SK-N-SH treated with all-trans-retinoic acid at 6 μM for 48 hours (cell line): ENCODE results near the gene DIPK1A.

Experiments used
- CSDC2 ChIP-seq: fragments of 250-450 bp; sonication (Bioruptor Pico); IDR thresholded peaks from 2 replicates; pipeline ENCODE4 v1.5.0; 2020; ENCODE audit warnings: mild to moderate bottlenecking, moderate library complexity
- OSR1 ChIP-seq: fragments of 250-450 bp; sonication (Bioruptor Pico); IDR thresholded peaks from 2 replicates; pipeline ENCODE4 v1.8.0; 2022; ENCODE audit warnings: moderate library complexity, mild to moderate bottlenecking, inconsistent platforms
- RARB ChIP-seq: fragments of 250-450 bp; sonication (Bioruptor Pico); IDR thresholded peaks from 2 replicates; pipeline ENCODE4 v1.8.0; 2021; ENCODE audit warnings: mild to moderate bottlenecking, moderate library complexity
- TCF4 ChIP-seq: fragments of 250-450 bp; sonication (Bioruptor Pico); IDR thresholded peaks from 2 replicates; pipeline ENCODE4 v1.8.0; 2021; ENCODE audit warnings: mild to moderate bottlenecking, moderate library complexity, borderline replicate concordance
- TOX ChIP-seq: fragments of 250-450 bp; sonication (Bioruptor Pico); IDR thresholded peaks from 2 replicates; pipeline ENCODE4 v1.8.0; 2021; ENCODE audit warnings: mild to moderate bottlenecking, moderate library complexity, borderline replicate concordance
- ZC3H10 ChIP-seq: fragments of 250-450 bp; sonication (Bioruptor Pico); IDR thresholded peaks from 2 replicates; pipeline ENCODE4 v1.5.1; 2021; ENCODE audit warnings: mild to moderate bottlenecking, moderate library complexity
- ZFP3 ChIP-seq: fragments of 250-450 bp; sonication (Bioruptor Pico); IDR thresholded peaks from 2 replicates; pipeline ENCODE4 v1.5.0; 2020; ENCODE audit warnings: mild to moderate bottlenecking, moderate library complexity
- ZFP30 ChIP-seq: fragments of 450-650 bp; formaldehyde crosslinking; IDR thresholded peaks from 2 replicates; pipeline ENCODE4 v1.5.0; 2022; ENCODE audit warnings: mild to moderate bottlenecking, moderate library complexity
- ZNF565 ChIP-seq: fragments of 450-650 bp; formaldehyde crosslinking; conservative IDR thresholded peaks from 2 replicates; pipeline ENCODE4 v1.5.0; 2020; ENCODE audit warnings: low read depth, mild to moderate bottlenecking, moderate library complexity
- ZNF70 ChIP-seq: fragments of 450-650 bp; formaldehyde crosslinking; IDR thresholded peaks from 2 replicates; pipeline ENCODE4 v1.5.0; 2020; ENCODE audit warnings: mild to moderate bottlenecking, moderate library complexity
- ZNF8 ChIP-seq: fragments of 450-650 bp; formaldehyde crosslinking; IDR thresholded peaks from 2 replicates; pipeline ENCODE4 v1.5.0; 2020; ENCODE audit warnings: mild to moderate bottlenecking, moderate library complexity
- TF ChIP-seq, protein P1 (sequence below): fragments of 250-450 bp; sonication (Bioruptor Pico); IDR thresholded peaks from 2 replicates; pipeline ENCODE4 v1.8.0; 2020; ENCODE audit warnings: mild to moderate bottlenecking, moderate library complexity, borderline replicate concordance
- TF ChIP-seq, protein P2 (sequence below): fragments of 250-450 bp; sonication (Bioruptor Pico); IDR thresholded peaks from 2 replicates; pipeline ENCODE4 v1.5.1; 2020; ENCODE audit warnings: low read depth, mild to moderate bottlenecking, moderate library complexity
- TF ChIP-seq, protein P3 (sequence below): fragments of 250-450 bp; sonication (Bioruptor Pico); IDR thresholded peaks from 2 replicates; pipeline ENCODE4 v1.8.0; 2021; ENCODE audit warnings: low read depth, mild to moderate bottlenecking, moderate library complexity, borderline replicate concordance

DNA sequence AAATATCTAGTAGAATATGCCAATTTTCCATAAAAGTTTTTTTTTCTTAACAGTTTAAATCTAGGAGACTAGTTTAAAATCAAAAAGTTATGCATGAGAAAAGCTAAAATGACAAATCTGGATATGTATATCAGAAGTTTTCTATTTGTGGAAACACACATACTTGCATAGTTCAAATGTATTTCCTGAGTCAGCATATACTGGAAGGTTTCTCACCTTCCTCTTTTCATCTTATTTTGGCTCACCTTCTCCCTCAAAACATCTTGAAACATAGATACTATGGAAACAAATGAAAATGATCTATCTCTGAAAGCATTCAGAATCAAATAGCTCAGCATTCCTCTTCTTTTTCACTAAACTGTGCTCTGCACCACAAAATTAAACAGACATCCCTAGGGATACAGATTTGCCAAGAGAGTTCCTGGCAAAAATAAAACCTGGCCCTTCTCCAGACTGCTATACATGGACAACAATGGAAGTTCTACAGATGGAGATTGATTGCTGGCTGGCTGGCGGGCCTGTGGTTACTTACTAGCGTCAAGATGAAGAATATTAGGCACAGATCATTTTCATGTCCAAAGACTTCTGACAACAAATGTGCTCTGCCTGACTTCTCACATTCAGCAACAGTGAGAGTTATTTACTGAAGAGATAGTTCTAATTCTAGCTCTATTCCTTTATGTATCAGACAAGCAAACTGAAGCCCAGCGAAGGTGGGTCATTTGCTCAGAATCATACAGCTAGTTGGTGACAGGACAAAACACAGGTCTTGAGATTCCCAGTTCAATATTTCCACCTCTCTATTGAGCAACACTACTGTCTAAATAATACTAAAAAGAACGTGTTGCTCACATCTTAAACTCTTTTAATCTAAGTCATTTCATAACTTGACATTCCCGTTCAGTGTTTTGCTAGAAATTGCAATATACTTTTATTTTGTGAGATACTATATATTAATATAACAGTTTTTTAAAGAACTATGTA lies 26.6 kb downstream of the DIPK1A start:
- TF ChIP-seq ZNF565, result no peak
- no peak for TF ChIP-seq ZNF8 (CRISPR knock-in tag)
- TF ChIP-seq ZFP30 (CRISPR knock-in tag), result no peak
- TF ChIP-seq, protein P1, sequence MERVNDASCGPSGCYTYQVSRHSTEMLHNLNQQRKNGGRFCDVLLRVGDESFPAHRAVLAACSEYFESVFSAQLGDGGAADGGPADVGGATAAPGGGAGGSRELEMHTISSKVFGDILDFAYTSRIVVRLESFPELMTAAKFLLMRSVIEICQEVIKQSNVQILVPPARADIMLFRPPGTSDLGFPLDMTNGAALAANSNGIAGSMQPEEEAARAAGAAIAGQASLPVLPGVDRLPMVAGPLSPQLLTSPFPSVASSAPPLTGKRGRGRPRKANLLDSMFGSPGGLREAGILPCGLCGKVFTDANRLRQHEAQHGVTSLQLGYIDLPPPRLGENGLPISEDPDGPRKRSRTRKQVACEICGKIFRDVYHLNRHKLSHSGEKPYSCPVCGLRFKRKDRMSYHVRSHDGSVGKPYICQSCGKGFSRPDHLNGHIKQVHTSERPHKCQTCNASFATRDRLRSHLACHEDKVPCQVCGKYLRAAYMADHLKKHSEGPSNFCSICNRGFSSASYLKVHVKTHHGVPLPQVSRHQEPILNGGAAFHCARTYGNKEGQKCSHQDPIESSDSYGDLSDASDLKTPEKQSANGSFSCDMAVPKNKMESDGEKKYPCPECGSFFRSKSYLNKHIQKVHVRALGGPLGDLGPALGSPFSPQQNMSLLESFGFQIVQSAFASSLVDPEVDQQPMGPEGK (CRISPR knock-in tag), result peak; percentile 49; the same call in 1 of the 2 replicates
- TF ChIP-seq RARB (CRISPR knock-in tag), result no peak
- TF ChIP-seq TCF4, result peak; percentile 64; the same call in 1 of the 2 replicates
- TF ChIP-seq CSDC2, result no peak
- TF ChIP-seq ZFP3 (CRISPR knock-in tag), result no peak; the same call in 1 of the 2 replicates
- TF ChIP-seq ZNF70 (CRISPR knock-in tag), result no peak
- TF ChIP-seq, protein P2, sequence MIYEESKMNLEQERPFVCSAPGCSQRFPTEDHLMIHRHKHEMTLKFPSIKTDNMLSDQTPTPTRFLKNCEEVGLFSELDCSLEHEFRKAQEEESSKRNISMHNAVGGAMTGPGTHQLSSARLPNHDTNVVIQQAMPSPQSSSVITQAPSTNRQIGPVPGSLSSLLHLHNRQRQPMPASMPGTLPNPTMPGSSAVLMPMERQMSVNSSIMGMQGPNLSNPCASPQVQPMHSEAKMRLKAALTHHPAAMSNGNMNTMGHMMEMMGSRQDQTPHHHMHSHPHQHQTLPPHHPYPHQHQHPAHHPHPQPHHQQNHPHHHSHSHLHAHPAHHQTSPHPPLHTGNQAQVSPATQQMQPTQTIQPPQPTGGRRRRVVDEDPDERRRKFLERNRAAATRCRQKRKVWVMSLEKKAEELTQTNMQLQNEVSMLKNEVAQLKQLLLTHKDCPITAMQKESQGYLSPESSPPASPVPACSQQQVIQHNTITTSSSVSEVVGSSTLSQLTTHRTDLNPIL (CRISPR knock-in tag), result 0 out of 2 replicates have a peak, but pooled peaks have one; percentile 24
- TF ChIP-seq ZC3H10, result no peak
- TF ChIP-seq, protein P3, sequence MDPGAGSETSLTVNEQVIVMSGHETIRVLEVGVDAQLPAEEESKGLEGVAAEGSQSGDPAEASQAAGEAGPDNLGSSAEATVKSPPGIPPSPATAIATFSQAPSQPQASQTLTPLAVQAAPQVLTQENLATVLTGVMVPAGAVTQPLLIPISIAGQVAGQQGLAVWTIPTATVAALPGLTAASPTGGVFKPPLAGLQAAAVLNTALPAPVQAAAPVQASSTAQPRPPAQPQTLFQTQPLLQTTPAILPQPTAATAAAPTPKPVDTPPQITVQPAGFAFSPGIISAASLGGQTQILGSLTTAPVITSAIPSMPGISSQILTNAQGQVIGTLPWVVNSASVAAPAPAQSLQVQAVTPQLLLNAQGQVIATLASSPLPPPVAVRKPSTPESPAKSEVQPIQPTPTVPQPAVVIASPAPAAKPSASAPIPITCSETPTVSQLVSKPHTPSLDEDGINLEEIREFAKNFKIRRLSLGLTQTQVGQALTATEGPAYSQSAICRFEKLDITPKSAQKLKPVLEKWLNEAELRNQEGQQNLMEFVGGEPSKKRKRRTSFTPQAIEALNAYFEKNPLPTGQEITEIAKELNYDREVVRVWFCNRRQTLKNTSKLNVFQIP (CRISPR knock-in tag), result 0 out of 2 replicates have a peak, but pooled peaks have one; percentile 89
- TF ChIP-seq TOX, result peak; percentile 84
- TF ChIP-seq OSR1 (CRISPR knock-in tag), result no peak
